HCT116 (cell line): ENCODE data around the gene BANF1. TPM values are rescaled to one million over a fixed set of nuclear protein-coding genes. Genes with fewer than 3 reads are reported as not detected.

Source experiments
- ATAC-seq: fragments of 200-7000 bp; cut with Tn5 transposase; 2 replicates; pipeline ENCODE4 v1.9.1; 2020; ENCODE audit warnings: mild to moderate bottlenecking, moderate library complexity
- BruUV-seq: library from RNA; stranded (reverse); fragments of 400-500 nt; replicated peaks from 2 replicates; lab custom pipeline; 2021; lab: Mats Ljungman, UMichigan
- CTCF ChIA-PET: fragments of 300-600 bp; sonication (Branson Sonifier 250); formaldehyde crosslinking; loops from one replicate; lab custom pipeline; 2021; ENCODE audit warnings: antibody characterized with exemption; lab: Charles Lee
- POLR2A ChIA-PET: fragments of 300-600, 350-600 bp; sonication (Branson Sonifier 250); formaldehyde crosslinking; loops from one replicate; lab custom pipeline; 2021; ENCODE audit warnings: antibody characterized with exemption; lab: Charles Lee
- RAD21 ChIA-PET, 2 experiments: fragments of 300-600 bp; sonication (Branson Sonifier 250); formaldehyde crosslinking; loops; one replicate each; lab custom pipeline; 2023; ENCODE audit warnings: low total read pairs in 2 of 2; ENCODE audit not compliant: uncharacterized antibody in 2 of 2, unreplicated experiment in 2 of 2, low non-redundant PET in 1 of 2; lab: Charles Lee
- DNase-seq: peaks from one replicate; pipeline ENCODE4 v3.0.0-alpha.2; 2010; ENCODE audit warnings: low read depth, low spot score
- H2AFZ ChIP-seq: fragments of 200-600 bp; shearing (Covaris generic), sonication (generic); 2 replicates; pipeline ENCODE4 v1.6.1; 2017; ENCODE audit warnings: low read depth, mixed run types, mixed read lengths, antibody characterized with exemption, low read length; ENCODE audit not compliant: poor library complexity, severe bottlenecking
- H3K27ac ChIP-seq: 2 replicates; pipeline ENCODE4 v1.5.1; 2012; ENCODE audit warnings: low read depth, low read length
- H3K27me3 ChIP-seq: fragments of 200-600 bp; sonication (generic); 2 replicates; pipeline ENCODE4 v1.6.1; 2016; ENCODE audit warnings: mixed run types, low read length, mixed read lengths; ENCODE audit not compliant: insufficient read depth
- H3K36me3 ChIP-seq, 2 experiments: fragments of 200-500 bp in 1 of 2; fragments of 200-600 bp in 1 of 2; sonication (Bioruptor generic) in 1 of 2; sonication (generic) in 1 of 2; 2 replicates each; pipeline versions ENCODE4 v1.5.1 to v1.6.1; 2014 to 2016; ENCODE audit warnings: low read length in 2 of 2, inconsistent platforms in 1 of 2, mixed read lengths in 1 of 2, mixed run types in 1 of 2; ENCODE audit not compliant: insufficient read depth in 2 of 2, control insufficient read depth in 1 of 2
- H3K4me1 ChIP-seq, 2 experiments: fragments of 200-600 bp in 1 of 2; sonication (generic) in 1 of 2; 2 replicates each; pipeline versions ENCODE4 v1.5.1 to v1.6.1; 2012 to 2017; ENCODE audit warnings: low read length in 2 of 2, inconsistent platforms in 1 of 2, mild to moderate bottlenecking in 1 of 2, mixed read lengths in 1 of 2, mixed run types in 1 of 2, moderate library complexity in 1 of 2; ENCODE audit not compliant: insufficient read depth in 2 of 2, control insufficient read depth in 1 of 2
- H3K4me2 ChIP-seq: fragments of 200-600 bp; sonication (generic); 2 replicates; pipeline ENCODE4 v1.6.1; 2017; ENCODE audit warnings: mixed run types, low read length, mixed read lengths
- H3K4me3 ChIP-seq, 2 experiments: fragments of 200-600 bp in 1 of 2; sonication (generic) in 1 of 2; replicated peaks in 1 of 2; 2 replicates each; pipeline ENCODE4 v1.5.1; 2011 to 2016; ENCODE audit warnings: low read length in 2 of 2, control low read depth in 1 of 2, low read depth in 1 of 2, mild to moderate bottlenecking in 1 of 2, mixed read lengths in 1 of 2, mixed run types in 1 of 2
- H3K79me2 ChIP-seq: fragments of 200-600 bp; sonication (generic); 2 replicates; pipeline ENCODE4 v1.6.1; 2017; ENCODE audit warnings: mild to moderate bottlenecking, mixed run types, low read length, moderate library complexity, mixed read lengths; ENCODE audit not compliant: insufficient read depth
- H3K9ac ChIP-seq: fragments of 200-600 bp; sonication (generic); 2 replicates; pipeline ENCODE4 v1.6.1; 2016; ENCODE audit warnings: low read length, mixed read lengths
- H3K9me2 ChIP-seq: fragments of 200-600 bp; sonication (generic), shearing (Covaris generic); 2 replicates; pipeline ENCODE4 v1.6.1; 2017; ENCODE audit warnings: mixed run types, mild to moderate bottlenecking, moderate library complexity; ENCODE audit not compliant: insufficient read depth
- H3K9me3 ChIP-seq, 2 experiments: fragments of 200-500 bp in 1 of 2; fragments of 200-600 bp in 1 of 2; sonication (Bioruptor generic) in 1 of 2; sonication (generic) in 1 of 2; 2 replicates each; pipeline ENCODE4 v1.6.1; 2014 to 2017; ENCODE audit warnings: low read length in 2 of 2, mixed read lengths in 2 of 2, inconsistent platforms in 1 of 2, low read depth in 1 of 2, mild to moderate bottlenecking in 1 of 2, mixed run types in 1 of 2, moderate library complexity in 1 of 2; ENCODE audit not compliant: control insufficient read depth in 1 of 2, insufficient read depth in 1 of 2
- H4K20me1 ChIP-seq: fragments of 200-600 bp; sonication (generic), shearing (Covaris generic); 2 replicates; pipeline ENCODE4 v1.6.1; 2017; ENCODE audit warnings: mixed run types, mild to moderate bottlenecking, moderate library complexity; ENCODE audit not compliant: insufficient read depth
- EZH2phosphoT487 ChIP-seq: fragments of 200-600 bp; IDR thresholded peaks from 2 replicates; pipeline ENCODE4 v1.6.1; 2018; ENCODE audit warnings: antibody characterized with exemption, borderline replicate concordance
- FOSL1 ChIP-seq: IDR thresholded peaks from 2 replicates; pipeline ENCODE4 v1.6.1; 2012; ENCODE audit warnings: low read depth
- POLR2A ChIP-seq: IDR thresholded peaks from 2 replicates; pipeline ENCODE4 v1.7.0; 2011; ENCODE audit warnings: borderline replicate concordance; ENCODE audit not compliant: insufficient read depth, insufficient read length; ENCODE audit errors: extremely low read depth
- RAD21 ChIP-seq: IDR thresholded peaks from 2 replicates; pipeline ENCODE4 v1.6.1; 2012; ENCODE audit warnings: low read depth, mild to moderate bottlenecking
- SIN3A ChIP-seq: IDR thresholded peaks from 2 replicates; pipeline ENCODE4 v1.6.1; 2012; ENCODE audit warnings: low read depth
- SP1 ChIP-seq: IDR thresholded peaks from 2 replicates; pipeline ENCODE4 v1.6.1; 2012; ENCODE audit warnings: low read depth
- YY1 ChIP-seq: IDR thresholded peaks from 2 replicates; pipeline ENCODE4 v1.6.1; 2011; ENCODE audit warnings: low read length, low read depth, moderate library complexity, mild to moderate bottlenecking; ENCODE audit not compliant: insufficient replicate concordance; ENCODE audit errors: extremely low read depth
- ZBTB33 ChIP-seq: IDR thresholded peaks from 2 replicates; pipeline ENCODE4 v1.6.1; 2011; ENCODE audit warnings: mild to moderate bottlenecking, low read length, moderate library complexity; ENCODE audit not compliant: insufficient replicate concordance; ENCODE audit errors: extremely low read depth
- intact Hi-C: fragments of 100-400 bp; cut with micrococcal nuclease; formaldehyde crosslinking; loops from 2 replicates; pipeline ENCODE4 v1.10.0; 2022
- total RNA-seq: library from RNA; stranded (reverse); gene quantifications from one replicate; pipeline ENCODE4 v1.2.1, GENCODE V29; 2021; ENCODE audit not compliant: unreplicated experiment

BANF1 gene
- total RNA-seq, 1 experiment from 2014 or later, result 356 TPM

- no TSS peak for BruUV-seq
- intact Hi-C loops, result no loop called here
- CTCF ChIA-PET, result no interaction called here
- H3K9ac ChIP-seq, result no peak overlapping the region
- no peaks in the 10 kb centered on the region for H3K9me3 ChIP-seq
- TF ChIP-seq SIN3A (no peak), RAD21 (no peak), EZH2phosphoT487 (no peak), YY1 (no peak)
- TF ChIP-seq, all 23 proteins: peak for 0
- POLR2A ChIA-PET, result no interaction called here
- Histone ChIP-seq H3K9me2 (no peaks in the 10 kb centered on the region), H4K20me1 (no peaks in the 10 kb centered on the region), H3K4me1 (no peaks in the 10 kb centered on the region), H3K27ac (no peak overlapping the region), H3K4me2 (no peak overlapping the region), H3K27me3 (no peaks in the 10 kb centered on the region), H3K79me2 (no peaks in the 10 kb centered on the region), H2AFZ (no peak overlapping the region), H3K4me3 (no peak overlapping the region), H3K36me3 (no peaks in the 10 kb centered on the region)
- DNase-seq (no peak), ATAC-seq (no peak)
- RAD21 ChIA-PET, result no interaction called here
These were observed 47.5 kb upstream of the BANF1 start for GRCh38 chr11:65954771-65955170.

- ChIA-PET RAD21 (no interaction called here), CTCF (no interaction called here)
- H3K9ac ChIP-seq, result no peak overlapping the region
These were observed 44.0 kb upstream of the BANF1 start for GRCh38 chr11:65958291-65958690.

More at GRCh38 chr11:65958291-65958690, 44.0 kb upstream of the BANF1 start:
- Histone ChIP-seq H3K27ac (no peak overlapping the region; the same call in 1 of the 2 replicates), H3K4me1 (peaks cover 7 to 20% of the 10 kb centered on the region in 2 experiments; a peak in 3 of 4 replicates), H3K4me2 (no peak overlapping the region), H3K9me2 (no peaks in the 10 kb centered on the region), H3K9me3 (no peaks in the 10 kb centered on the region), H3K79me2 (peaks cover 16% of the 10 kb centered on the region), H3K27me3 (no peaks in the 10 kb centered on the region), H2AFZ (no peak overlapping the region), H3K36me3 (no peaks in the 10 kb centered on the region), H3K4me3 (no peak overlapping the region), H4K20me1 (no peaks in the 10 kb centered on the region)
- POLR2A ChIA-PET, result no interaction called here
- intact Hi-C loops, result no loop called here
- no peak for DNase-seq
- no TSS peak for BruUV-seq
- ATAC-seq, result no peak
- TF ChIP-seq SIN3A (no peak), ZBTB33 (no peak), SP1 (no peak), FOSL1 (no peak), POLR2A (no peak)
